ENCODE results near the gene MIPEP.
A peak's percentile ranks its signal among the peaks of the same experiment; 100 is the strongest.

Gene MIPEP

GRCh38 chr13:23888658-23889614, at the start of gene MIPEP:
MIPEP (minus strand) TSS chr13:23889400; CDS start chr13:23889320, 80 bp downstream.
- peak; percentile 87 for DNase-seq (ENCODE audit: low read depth)
- TF ChIP-seq CTCF (IDR thresholded peaks at IDR 0.05; ENCODE audit: low read depth, low read length, missing control alignments), result peak; percentile 73
- H3K4me3 ChIP-seq (ENCODE audit: low read depth, low read length), result peak within 1 kb of the TSS; percentile 92
- in situ Hi-C loops (cut with HindIII; ENCODE audit: low sequenced_read_pairs), result no loop called here

DNA sequence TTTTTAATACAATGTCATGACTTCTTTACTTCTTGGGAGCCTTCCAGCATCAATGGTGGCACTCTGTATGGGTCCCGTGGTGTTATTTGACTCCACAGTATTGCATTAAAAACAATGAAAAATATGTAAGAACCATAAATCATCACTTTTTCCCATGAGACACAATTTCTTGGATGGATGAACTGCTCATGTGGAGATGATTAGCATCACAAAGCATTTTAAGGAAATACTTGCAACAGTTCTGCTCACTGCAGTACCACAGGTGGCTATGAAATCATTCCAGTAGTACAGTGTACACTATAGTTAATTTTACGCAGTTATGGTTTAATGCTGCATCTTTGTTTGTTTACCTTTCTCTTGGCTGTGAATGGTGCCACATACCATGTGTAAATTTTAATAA, 45.3 kb upstream of the MIPEP start:
- DNase-seq (ENCODE audit: low read depth), result peak; percentile 76
- TF ChIP-seq CTCF (IDR thresholded peaks at IDR 0.05; ENCODE audit: low read depth, low read length, missing control alignments), result no peak
- in situ Hi-C loops (cut with HindIII; ENCODE audit: low sequenced_read_pairs), result no loop called here
- H3K4me3 ChIP-seq (ENCODE audit: low read depth, low read length), result no peak overlapping the region

GRCh38 chr13:23928985-23929384, 39.8 kb upstream of the MIPEP start:
- in situ Hi-C loops (cut with HindIII; ENCODE audit: low sequenced_read_pairs), result no loop called here
- TF ChIP-seq CTCF (IDR thresholded peaks at IDR 0.05; ENCODE audit: low read depth, low read length, missing control alignments), result no peak
- peak; percentile 41 for DNase-seq (ENCODE audit: low read depth)
- H3K4me3 ChIP-seq (ENCODE audit: low read depth, low read length), result no peak overlapping the region

GRCh38 chr13:23923031-23923430, 33.8 kb upstream of the MIPEP start:
- in situ Hi-C loops (cut with HindIII; ENCODE audit: low sequenced_read_pairs), result no loop called here
- H3K4me3 ChIP-seq (ENCODE audit: low read depth, low read length), result no peak overlapping the region
- no peak for TF ChIP-seq CTCF (IDR thresholded peaks at IDR 0.05; ENCODE audit: low read depth, low read length, missing control alignments)
- DNase-seq (ENCODE audit: low read depth), result no peak

- DNase-seq (ENCODE audit: low read depth), result no peak
- H3K4me3 ChIP-seq (ENCODE audit: low read depth, low read length), result no peak overlapping the region
- in situ Hi-C loops (cut with HindIII; ENCODE audit: low sequenced_read_pairs), result no loop called here
Measured at GRCh38 chr13:23922005-23922932, 33.1 kb upstream of the MIPEP start.

More at GRCh38 chr13:23922005-23922932, 33.1 kb upstream of the MIPEP start:
- TF ChIP-seq CTCF (IDR thresholded peaks at IDR 0.05; ENCODE audit: low read depth, low read length, missing control alignments), result no peak
